Gastroesophageal sphincter (tissue), 4 donors: Measurements from ENCODE around the gene CDKL5. TPM values are rescaled to one million over a fixed set of nuclear protein-coding genes. Genes with fewer than 3 reads are reported as not detected.

Source experiments
- ATAC-seq: fragments of 150-250 bp; one replicate; pipeline ENCODE4 v1.9.1; 2016; ENCODE audit warnings: mild to moderate bottlenecking, moderate library complexity
- H3K27ac ChIP-seq, 4 donors: fragments of 200-600 bp; sonication (generic) in 3 of 4; 1 replicate in 3 of 4; 2 replicates in 1 of 4; pipeline ENCODE4 v1.5.1; 2016 to 2019
- H3K27me3 ChIP-seq: fragments of 200-600 bp; sonication (generic); one replicate; pipeline ENCODE4 v1.5.1; 2019
- H3K36me3 ChIP-seq, 2 donors: fragments of 200-600 bp; sonication (generic); one replicate each; pipeline ENCODE4 v1.5.1; 2019; ENCODE audit warnings: control low read depth in 1 of 2
- H3K4me1 ChIP-seq, 3 donors: fragments of 200-600 bp; sonication (generic); 1 replicate in 2 of 3; 2 replicates in 1 of 3; pipeline ENCODE4 v1.5.1; 2016 to 2019; ENCODE audit warnings: control low read depth in 2 of 3
- H3K4me3 ChIP-seq, 2 donors: fragments of 200-600 bp; sonication (generic); one replicate each; pipeline ENCODE4 v1.5.1; 2019; ENCODE audit warnings: mild to moderate bottlenecking in 1 of 2, moderate library complexity in 1 of 2
- H3K9me3 ChIP-seq, 3 donors: fragments of 200-600 bp; sonication (generic); one replicate each; pipeline ENCODE4 v1.5.1; 2017 to 2019; ENCODE audit warnings: control low read depth in 2 of 3
- EP300 ChIP-seq: sonication (generic); formaldehyde crosslinking; IDR thresholded peaks from one replicate; pipeline ENCODE4 v1.6.1; 2017; ENCODE audit warnings: antibody characterized with exemption, mild to moderate bottlenecking
- POLR2A ChIP-seq, 2 donors: fragments of 450-650 bp; IDR thresholded peaks; one replicate each; pipeline ENCODE4 v1.6.1; 2017; ENCODE audit warnings: antibody characterized with exemption in 2 of 2, mild to moderate bottlenecking in 2 of 2, moderate library complexity in 1 of 2
- POLR2AphosphoS5 ChIP-seq: sonication (generic); formaldehyde crosslinking; IDR thresholded peaks from one replicate; pipeline ENCODE4 v1.6.1; 2017; ENCODE audit warnings: antibody characterized with exemption
- WGBS, 2 donors: methylation state at CpG; one replicate each; pipeline ENCODE4 v1.1.5; 2018; ENCODE audit warnings: low coverage in 1 of 2; 5-methylcytosine and 5-hydroxymethylcytosine counted together
- total RNA-seq, 4 donors: library from RNA; depleted of rRNA; stranded (reverse); fragments of >200 nt; gene quantifications; one replicate each; pipeline ENCODE4 v1.1.0, GENCODE V29; 2016
- TF ChIP-seq, protein P1 (sequence below), 4 experiments: fragments of 200-600 bp in 2 of 4; fragments of 450-650 bp in 2 of 4; sonication (generic) in 1 of 4; IDR thresholded peaks; one replicate each; pipeline ENCODE4 v1.5.1; 2017 to 2019; ENCODE audit warnings: antibody characterized with exemption in 4 of 4, mild to moderate bottlenecking in 2 of 4, moderate library complexity in 2 of 4

Gene CDKL5
- total RNA-seq, 4 donors from 2014 or later = 5.3 to 9.7 (median 8.6) TPM

DNA sequence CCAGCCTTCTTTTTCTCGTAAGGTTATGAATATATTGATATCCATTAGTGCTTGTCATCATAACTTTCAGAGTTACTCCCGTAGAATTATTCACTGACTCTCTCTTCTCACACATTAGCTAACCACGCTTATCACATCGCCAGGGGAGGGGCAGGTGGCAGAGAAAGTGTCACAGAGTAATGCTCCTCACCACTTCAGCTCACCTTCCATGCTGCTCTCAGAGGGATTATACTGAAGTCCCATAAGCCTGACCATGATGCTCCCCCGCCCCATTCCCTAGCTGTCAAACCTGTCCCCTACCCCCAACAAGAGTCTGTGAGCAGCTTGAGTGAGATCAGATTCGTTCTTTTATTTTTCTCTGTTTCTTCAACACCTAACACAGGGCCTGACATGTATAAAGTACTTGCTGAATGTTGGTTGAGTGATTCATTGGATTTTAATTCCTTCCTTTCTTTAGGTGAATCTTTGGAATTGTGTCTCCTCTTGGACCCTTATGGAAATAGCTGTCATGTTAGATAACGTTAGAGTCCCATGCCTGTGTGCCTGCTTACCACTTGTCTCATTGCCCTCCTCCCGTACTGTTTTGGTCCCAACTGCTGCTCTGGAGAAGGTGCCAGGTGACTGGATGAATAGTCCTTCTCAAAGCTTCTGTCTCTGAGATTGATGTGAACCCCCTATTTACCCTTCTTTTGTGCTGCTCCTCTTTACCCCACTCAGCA is 191.4 kb downstream of the CDKL5 start:
- Histone ChIP-seq H3K36me3 (peaks cover 0 to 7% of the 10 kb centered on the region in 2 donors), H3K4me1 (no peaks in the 10 kb centered on the region), H3K4me3 (no peak overlapping the region), H3K9me3 (no peaks in the 10 kb centered on the region), H3K27me3 (no peaks in the 10 kb centered on the region), H3K27ac (no peak overlapping the region)
- TF ChIP-seq EP300 (no peak), POLR2A (IDR thresholded peaks at IDR 0.05) (no peak), POLR2AphosphoS5 (no peak)
- TF ChIP-seq, protein P1, sequence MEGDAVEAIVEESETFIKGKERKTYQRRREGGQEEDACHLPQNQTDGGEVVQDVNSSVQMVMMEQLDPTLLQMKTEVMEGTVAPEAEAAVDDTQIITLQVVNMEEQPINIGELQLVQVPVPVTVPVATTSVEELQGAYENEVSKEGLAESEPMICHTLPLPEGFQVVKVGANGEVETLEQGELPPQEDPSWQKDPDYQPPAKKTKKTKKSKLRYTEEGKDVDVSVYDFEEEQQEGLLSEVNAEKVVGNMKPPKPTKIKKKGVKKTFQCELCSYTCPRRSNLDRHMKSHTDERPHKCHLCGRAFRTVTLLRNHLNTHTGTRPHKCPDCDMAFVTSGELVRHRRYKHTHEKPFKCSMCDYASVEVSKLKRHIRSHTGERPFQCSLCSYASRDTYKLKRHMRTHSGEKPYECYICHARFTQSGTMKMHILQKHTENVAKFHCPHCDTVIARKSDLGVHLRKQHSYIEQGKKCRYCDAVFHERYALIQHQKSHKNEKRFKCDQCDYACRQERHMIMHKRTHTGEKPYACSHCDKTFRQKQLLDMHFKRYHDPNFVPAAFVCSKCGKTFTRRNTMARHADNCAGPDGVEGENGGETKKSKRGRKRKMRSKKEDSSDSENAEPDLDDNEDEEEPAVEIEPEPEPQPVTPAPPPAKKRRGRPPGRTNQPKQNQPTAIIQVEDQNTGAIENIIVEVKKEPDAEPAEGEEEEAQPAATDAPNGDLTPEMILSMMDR (IDR thresholded peaks at IDR 0.05) = no peak
- WGBS, 2 donors = 77 to 82% methylated on average over 6 of the region's 8 CpGs
- ATAC-seq = no peak

DNA sequence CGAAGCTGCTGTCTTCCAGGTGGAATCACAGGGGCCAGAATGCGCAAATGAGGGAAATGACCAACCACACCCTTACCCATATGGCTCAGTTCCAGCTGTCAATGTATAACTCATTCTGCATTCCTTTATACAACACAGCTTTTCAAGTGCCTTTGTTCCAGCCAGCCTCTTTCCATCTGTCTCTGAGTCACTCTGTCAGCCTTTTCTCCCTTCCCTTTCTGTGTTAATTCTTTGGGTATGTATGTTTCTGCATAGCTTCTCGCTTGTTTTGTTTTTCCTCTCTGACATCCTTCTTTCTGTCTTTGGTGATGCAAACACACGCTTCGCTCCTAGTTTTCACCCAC is 192.0 kb downstream of the CDKL5 start:
- TF ChIP-seq POLR2A (IDR thresholded peaks at IDR 0.05) = no peak
- no peak for TF ChIP-seq EP300
- TF ChIP-seq, protein P1 (IDR thresholded peaks at IDR 0.05) = no peak
- no peak for TF ChIP-seq POLR2AphosphoS5
- peaks cover 0 to 7% of the 10 kb centered on the region in 2 donors for H3K36me3 ChIP-seq
- H3K27me3 ChIP-seq = no peaks in the 10 kb centered on the region
- no peak overlapping the region for H3K27ac ChIP-seq
- H3K4me3 ChIP-seq = no peak overlapping the region
- no peaks in the 10 kb centered on the region for H3K4me1 ChIP-seq
- no peaks in the 10 kb centered on the region for H3K9me3 ChIP-seq
- ATAC-seq = no peak
- 78 to 90% methylated on average over 4 of the region's 5 CpGs for WGBS, 2 donors

DNA sequence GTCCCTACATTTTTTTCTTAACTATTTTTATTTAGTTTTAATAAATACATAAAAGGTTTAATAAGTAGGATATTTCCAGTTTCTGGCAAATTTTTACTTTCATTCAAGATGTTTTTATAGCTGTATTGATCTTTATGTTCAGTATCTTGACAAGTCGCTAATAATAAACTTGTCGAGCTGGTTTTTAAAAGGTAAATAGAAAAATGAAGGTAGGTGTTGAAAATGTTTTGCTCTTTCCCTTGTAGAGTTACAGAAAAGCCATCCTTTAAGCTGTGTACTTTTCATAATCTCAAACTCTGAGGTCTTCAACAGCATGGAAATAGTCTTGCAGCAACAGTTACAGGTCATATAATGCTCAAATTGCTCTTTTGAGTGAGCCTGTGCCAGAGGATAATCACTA is 193.9 kb downstream of the CDKL5 start:
- ATAC-seq = no peak

DNA sequence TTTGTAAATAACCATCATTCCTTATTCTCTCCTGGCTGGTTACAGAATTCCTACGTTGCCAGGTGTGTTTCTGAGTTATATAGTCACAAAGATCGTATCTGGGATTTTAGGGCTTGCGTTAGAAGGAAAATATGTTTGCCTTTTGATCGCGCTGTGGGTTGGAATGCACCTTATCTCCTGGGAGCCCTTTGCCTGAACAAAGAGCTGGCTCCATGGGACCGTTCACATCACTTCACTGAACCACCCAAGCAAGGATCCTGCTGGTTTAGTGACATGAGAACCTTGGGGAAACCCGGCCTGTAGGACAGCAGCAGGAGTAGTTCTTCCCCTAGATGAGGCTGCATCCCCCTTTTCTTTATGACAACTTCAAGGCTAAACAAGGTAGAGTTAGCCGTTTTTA is 194.9 kb downstream of the CDKL5 start:
- no peak overlapping the region for H3K4me3 ChIP-seq
- no peak overlapping the region for H3K27ac ChIP-seq
- ATAC-seq = no peak
- H3K9me3 ChIP-seq = no peaks in the 10 kb centered on the region
- no peak for TF ChIP-seq POLR2AphosphoS5
- TF ChIP-seq, protein P1 (IDR thresholded peaks at IDR 0.05) = no peak
- TF ChIP-seq POLR2A (IDR thresholded peaks at IDR 0.05) = no peak
- no peaks in the 10 kb centered on the region for H3K27me3 ChIP-seq
- H3K4me1 ChIP-seq = no peaks in the 10 kb centered on the region
- H3K36me3 ChIP-seq = peaks cover 0 to 10% of the 10 kb centered on the region in 2 donors
- WGBS, 2 donors = 74 to 76% methylated on average over 4 of the region's 8 CpGs

More for the DNA sequence above, 193.9 kb downstream of the CDKL5 start:
- Histone ChIP-seq H3K27me3 (no peaks in the 10 kb centered on the region), H3K4me1 (no peaks in the 10 kb centered on the region), H3K9me3 (no peaks in the 10 kb centered on the region), H3K36me3 (peaks cover 0 to 4% of the 10 kb centered on the region in 2 donors), H3K4me3 (no peak overlapping the region), H3K27ac (no peak overlapping the region)
- TF ChIP-seq POLR2AphosphoS5 (no peak), POLR2A (IDR thresholded peaks at IDR 0.05) (no peak), EP300 (no peak)
- TF ChIP-seq, protein P1 (IDR thresholded peaks at IDR 0.05) = no peak
- WGBS, 2 donors = 83 to 92% methylated on average over 2 of the region's 2 CpGs

DNA sequence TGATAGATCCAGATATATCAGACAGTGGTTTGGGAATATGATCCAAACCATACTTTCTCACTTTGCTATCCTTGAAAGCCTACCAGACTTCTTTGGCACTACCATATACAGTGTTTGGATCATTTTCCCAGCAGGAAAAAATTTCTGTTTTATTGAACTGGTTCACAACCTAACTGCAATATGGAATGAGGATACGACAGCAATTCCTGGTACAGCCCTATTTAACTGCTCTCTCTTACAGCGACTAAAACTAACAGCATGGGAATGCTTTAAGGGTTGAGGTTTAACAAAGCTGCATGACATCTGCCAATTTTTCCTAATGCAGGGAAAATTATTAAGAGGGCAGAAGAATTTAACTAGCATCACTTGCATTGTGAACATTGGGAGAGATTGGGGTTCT is 199.2 kb downstream of the CDKL5 start:
- no peak overlapping the region for H3K4me3 ChIP-seq
- no peaks in the 10 kb centered on the region for H3K27me3 ChIP-seq
- H3K27ac ChIP-seq = no peak overlapping the region
- no peaks in the 10 kb centered on the region for H3K4me1 ChIP-seq
- TF ChIP-seq POLR2AphosphoS5 (no peak), EP300 (no peak), POLR2A (IDR thresholded peaks at IDR 0.05) (no peak)
- TF ChIP-seq, protein P1 (IDR thresholded peaks at IDR 0.05) = no peak
- 100% methylated on average over 2 of the region's 2 CpGs; no CpG with 5 or more reads in 1 of the 2 donors for WGBS, 2 donors
- no peak for ATAC-seq
- peaks cover 0 to 40% of the 10 kb centered on the region in 2 donors for H3K36me3 ChIP-seq
- no peaks in the 10 kb centered on the region for H3K9me3 ChIP-seq
